HAP-1 (cell line): ENCODE results near the gene IL1R2.
A peak's percentile ranks its signal among the peaks of the same experiment; 100 is the strongest.

ENCODE experiments used
- DNase-seq, 2 experiments: peaks; one replicate each; pipeline ENCODE4 v3.0.0-alpha.2; 2016 to 2020; ENCODE audit warnings: low spot score in 2 of 2
- H3K27me3 ChIP-seq: fragments of 250-450 bp; sonication (Bioruptor Pico); 2 replicates; pipeline ENCODE4 v1.5.1; 2020; ENCODE audit warnings: low read depth, mild to moderate bottlenecking, moderate library complexity
- H3K36me3 ChIP-seq: fragments of 250-450 bp; sonication (Bioruptor Pico); replicated peaks from 2 replicates; pipeline ENCODE4 v1.5.1; 2020; ENCODE audit warnings: mild to moderate bottlenecking
- H3K4me1 ChIP-seq: fragments of 250-450 bp; sonication (Bioruptor Pico); 2 replicates; pipeline ENCODE4 v1.5.1; 2020; ENCODE audit warnings: mild to moderate bottlenecking
- H3K4me3 ChIP-seq: fragments of 250-450 bp; sonication (Bioruptor Pico); 2 replicates; pipeline ENCODE4 v1.5.1; 2020; ENCODE audit warnings: mild to moderate bottlenecking, moderate library complexity
- H3K9me3 ChIP-seq: fragments of 250-450 bp; sonication (Bioruptor Pico); 2 replicates; pipeline ENCODE4 v1.5.1; 2020; ENCODE audit warnings: mild to moderate bottlenecking, moderate library complexity
- in situ Hi-C: fragments of 300-500 bp; cut with MboI; formaldehyde crosslinking; loops from 3 replicates; pipeline ENCODE4 v1.14.3; 2020; ENCODE audit warnings: low sequenced_read_pairs, inconsistent platforms, mixed read lengths

The IL1R2 gene

GRCh38 chr2:101963198-101963597 is 28.6 kb upstream of the IL1R2 start:
- no peak for DNase-seq
- Histone ChIP-seq H3K9me3 (no peaks in the 10 kb centered on the region), H3K36me3 (no peaks in the 10 kb centered on the region), H3K27me3 (no peaks in the 10 kb centered on the region), H3K4me3 (no peak overlapping the region), H3K4me1 (no peaks in the 10 kb centered on the region)
- in situ Hi-C loops = no loop called here

DNA sequence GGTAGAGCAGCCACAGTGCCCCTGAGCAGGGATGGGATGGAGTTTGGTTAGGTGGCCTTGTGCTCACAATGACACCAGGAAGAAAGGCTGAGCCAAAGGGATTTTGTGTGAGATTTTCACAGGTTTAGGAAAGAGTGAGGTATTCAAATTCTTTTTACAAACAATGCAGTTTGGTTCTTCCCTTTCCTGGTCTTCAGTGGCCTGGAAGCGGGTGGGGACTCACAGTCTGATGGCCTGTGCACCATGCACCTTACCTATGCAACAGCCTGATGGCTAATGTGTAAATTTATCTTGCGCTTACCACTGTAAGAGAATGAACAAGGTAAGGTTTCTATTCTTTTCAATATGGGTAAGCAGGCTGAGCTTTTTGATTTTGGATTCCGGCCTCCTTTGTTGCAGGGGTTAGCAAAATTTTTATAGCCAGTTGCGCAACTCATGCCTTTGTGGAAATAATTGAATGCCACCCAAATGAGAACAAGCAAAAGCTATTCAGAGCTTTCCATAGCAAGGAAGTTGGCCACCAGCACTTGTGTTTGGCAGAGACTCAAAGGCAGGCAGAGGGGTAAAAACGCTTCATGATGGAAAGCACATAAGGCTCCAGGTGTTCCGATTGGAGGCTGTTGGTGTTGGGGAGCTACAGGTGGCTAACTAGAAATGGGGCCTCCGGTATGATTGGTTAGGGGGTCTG is 23.8 kb upstream of the IL1R2 start:
- Histone ChIP-seq H3K4me3 (no peak overlapping the region), H3K27me3 (no peaks in the 10 kb centered on the region), H3K9me3 (no peaks in the 10 kb centered on the region), H3K36me3 (no peaks in the 10 kb centered on the region), H3K4me1 (no peaks in the 10 kb centered on the region)
- in situ Hi-C loops = no loop called here
- peak; percentile 24 to 32 for DNase-seq

GRCh38 chr2:101969723-101970122 is 22.0 kb upstream of the IL1R2 start:
- Histone ChIP-seq H3K27me3 (no peaks in the 10 kb centered on the region), H3K36me3 (no peaks in the 10 kb centered on the region), H3K4me3 (no peak overlapping the region), H3K4me1 (no peaks in the 10 kb centered on the region), H3K9me3 (no peaks in the 10 kb centered on the region)
- no peak for DNase-seq
- in situ Hi-C loops = no loop called here

DNA sequence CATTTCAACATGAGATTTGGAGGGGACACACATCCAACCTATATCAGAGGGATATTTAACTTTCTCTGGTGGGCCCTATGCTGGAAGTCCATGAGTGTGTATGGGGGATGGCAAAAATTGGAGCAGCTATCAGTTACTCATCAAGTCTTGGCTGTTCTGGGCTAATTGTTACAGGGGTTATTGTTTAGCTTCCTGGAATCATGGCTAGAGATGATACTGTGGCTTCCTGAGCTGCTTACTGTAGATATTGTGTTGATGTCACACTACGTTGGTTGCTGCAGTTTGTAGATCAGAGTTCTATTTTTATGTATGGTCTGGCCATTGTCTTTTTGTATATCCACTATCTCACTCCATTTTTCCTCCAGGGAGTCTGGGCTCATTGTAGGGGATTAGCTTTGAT is 20.9 kb upstream of the IL1R2 start:
- no peak for DNase-seq
- no peaks in the 10 kb centered on the region for H3K27me3 ChIP-seq
- no peak overlapping the region for H3K4me3 ChIP-seq
- H3K4me1 ChIP-seq = no peaks in the 10 kb centered on the region
- in situ Hi-C loops = no loop called here
- no peaks in the 10 kb centered on the region for H3K9me3 ChIP-seq
- H3K36me3 ChIP-seq = no peaks in the 10 kb centered on the region

DNA sequence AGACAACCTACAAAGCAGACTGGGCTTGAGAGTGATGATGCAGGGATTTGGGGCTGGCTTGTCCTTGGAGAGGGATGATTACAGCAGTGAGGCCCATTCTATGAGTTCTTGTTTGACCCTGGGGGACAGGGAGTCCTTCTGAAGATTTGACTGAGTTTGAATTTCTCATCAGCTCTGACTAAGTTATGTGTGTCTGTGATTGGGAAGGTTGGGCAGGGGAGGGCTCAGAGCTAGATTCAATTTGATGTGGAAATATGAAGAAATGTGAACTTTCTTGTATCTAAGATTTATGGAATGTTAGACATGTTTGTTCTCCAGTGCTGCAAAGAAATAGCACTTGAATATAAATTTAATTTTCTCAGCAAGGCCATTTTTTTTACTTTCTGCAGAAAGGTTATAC is 19.9 kb upstream of the IL1R2 start:
- no peaks in the 10 kb centered on the region for H3K36me3 ChIP-seq
- no peak for DNase-seq
- no peaks in the 10 kb centered on the region for H3K9me3 ChIP-seq
- H3K4me1 ChIP-seq = no peaks in the 10 kb centered on the region
- in situ Hi-C loops = no loop called here
- H3K4me3 ChIP-seq = no peak overlapping the region
- H3K27me3 ChIP-seq = no peaks in the 10 kb centered on the region

DNA sequence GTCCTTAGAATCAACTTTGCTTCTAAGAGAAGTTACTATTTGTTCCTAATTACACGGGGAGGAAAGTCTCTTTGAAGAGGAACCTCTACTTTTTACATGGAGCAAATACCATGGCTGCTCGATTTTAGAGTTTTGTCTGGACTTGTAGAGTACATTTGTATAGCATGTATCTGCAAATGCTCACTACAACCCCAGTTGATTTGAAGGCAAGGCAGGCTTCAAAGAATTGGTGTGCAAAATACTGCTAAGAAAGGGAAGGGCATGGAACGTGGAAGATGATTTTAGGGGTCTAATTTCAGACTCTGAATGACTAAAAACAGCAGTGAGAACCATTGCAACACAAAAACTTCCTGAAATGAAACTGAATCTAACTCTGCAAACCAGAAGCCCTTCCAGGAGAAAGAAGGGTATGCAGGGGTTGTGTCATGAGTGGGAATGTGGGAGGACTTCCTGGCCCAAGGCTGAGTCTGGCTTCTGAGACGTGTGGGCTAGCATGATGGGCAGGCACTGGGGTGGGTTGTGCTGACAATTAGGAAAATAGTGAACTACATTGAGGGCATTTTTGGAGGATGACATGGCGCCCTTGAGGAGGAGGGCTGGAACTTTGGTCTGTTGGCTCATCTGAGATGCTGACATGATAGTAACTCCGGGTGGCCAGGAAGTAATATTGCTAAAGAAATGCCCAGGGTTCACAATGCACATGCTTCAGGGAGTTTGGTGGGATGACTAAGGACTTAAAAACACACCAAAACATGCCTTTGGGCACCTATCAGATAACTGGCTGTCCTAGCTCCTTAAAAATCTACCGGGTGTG is 18.9 kb upstream of the IL1R2 start:
- no peaks in the 10 kb centered on the region for H3K27me3 ChIP-seq
- no peaks in the 10 kb centered on the region for H3K4me1 ChIP-seq
- in situ Hi-C loops = no loop called here
- no peak overlapping the region for H3K4me3 ChIP-seq
- no peak for DNase-seq
- no peaks in the 10 kb centered on the region for H3K9me3 ChIP-seq
- H3K36me3 ChIP-seq = no peaks in the 10 kb centered on the region

- in situ Hi-C loops = no loop called here
- DNase-seq = no peak
- Histone ChIP-seq H3K36me3 (no peaks in the 10 kb centered on the region), H3K4me1 (no peaks in the 10 kb centered on the region), H3K27me3 (no peaks in the 10 kb centered on the region), H3K9me3 (no peaks in the 10 kb centered on the region), H3K4me3 (no peak overlapping the region)
Measured at GRCh38 chr2:101974663-101975062, 17.1 kb upstream of the IL1R2 start.

GRCh38 chr2:101975171-101975870 is 16.4 kb upstream of the IL1R2 start:
- no peaks in the 10 kb centered on the region for H3K36me3 ChIP-seq
- H3K27me3 ChIP-seq = no peaks in the 10 kb centered on the region
- H3K9me3 ChIP-seq = no peaks in the 10 kb centered on the region
- in situ Hi-C loops = no loop called here
- no peaks in the 10 kb centered on the region for H3K4me1 ChIP-seq
- no peak for DNase-seq
- no peak overlapping the region for H3K4me3 ChIP-seq

GRCh38 chr2:101976891-101977290 is 14.9 kb upstream of the IL1R2 start:
- no peaks in the 10 kb centered on the region for H3K36me3 ChIP-seq
- H3K4me1 ChIP-seq = no peaks in the 10 kb centered on the region
- in situ Hi-C loops = no loop called here
- H3K9me3 ChIP-seq = no peaks in the 10 kb centered on the region
- H3K4me3 ChIP-seq = no peak overlapping the region
- no peaks in the 10 kb centered on the region for H3K27me3 ChIP-seq
- no peak for DNase-seq

DNA sequence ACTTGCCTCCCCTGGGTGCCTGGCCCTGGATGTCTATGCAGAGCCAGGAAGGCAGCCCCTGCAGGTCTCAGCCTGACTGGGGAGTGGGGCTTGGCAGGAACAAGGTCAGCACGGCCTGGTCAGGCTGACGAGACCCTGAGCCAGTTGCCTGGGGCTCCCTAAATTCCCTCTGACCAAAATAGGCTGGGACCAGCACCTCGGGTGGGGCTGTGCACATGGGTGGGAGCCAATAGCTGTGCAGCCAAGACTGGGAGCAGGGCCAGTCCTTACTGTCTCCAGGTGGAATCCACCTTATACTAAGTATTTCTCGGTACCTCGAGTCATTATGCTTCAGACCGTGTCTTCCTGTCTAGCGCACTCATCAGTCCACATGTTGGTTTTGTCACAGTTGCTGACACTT is 11.4 kb upstream of the IL1R2 start:
- H3K27me3 ChIP-seq = no peaks in the 10 kb centered on the region
- in situ Hi-C loops = no loop called here
- H3K4me1 ChIP-seq = no peaks in the 10 kb centered on the region
- DNase-seq = no peak
- no peaks in the 10 kb centered on the region for H3K36me3 ChIP-seq
- no peaks in the 10 kb centered on the region for H3K9me3 ChIP-seq
- H3K4me3 ChIP-seq = no peak overlapping the region

DNA sequence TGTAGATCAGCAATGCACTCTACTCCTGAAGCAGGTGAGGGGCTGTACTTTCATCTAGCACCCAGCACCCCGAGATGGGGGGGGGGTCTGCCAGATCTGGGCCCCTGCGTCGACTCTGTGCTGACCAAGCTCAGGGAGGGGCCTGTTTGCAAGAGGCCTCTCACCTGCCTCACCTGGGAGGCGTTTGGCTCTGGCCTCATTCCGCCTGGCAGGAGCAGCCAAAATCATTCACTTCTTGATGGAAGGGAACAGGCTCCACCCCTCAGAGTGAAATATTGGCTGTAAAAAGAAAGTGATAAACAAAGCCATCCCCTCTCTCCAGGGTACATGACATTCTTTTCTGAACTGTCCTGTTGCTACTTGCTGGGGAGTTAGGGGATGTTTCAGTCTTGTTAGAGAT is 10.7 kb upstream of the IL1R2 start:
- H3K9me3 ChIP-seq = no peaks in the 10 kb centered on the region
- H3K27me3 ChIP-seq = no peaks in the 10 kb centered on the region
- H3K4me3 ChIP-seq = no peak overlapping the region
- no peaks in the 10 kb centered on the region for H3K36me3 ChIP-seq
- H3K4me1 ChIP-seq = no peaks in the 10 kb centered on the region
- in situ Hi-C loops = no loop called here
- no peak for DNase-seq

GRCh38 chr2:101981504-101981903 is 10.3 kb upstream of the IL1R2 start:
- in situ Hi-C loops = no loop called here

GRCh38 chr2:101982495-101983029 is 9.2 kb upstream of the IL1R2 start:
- in situ Hi-C loops = no loop called here
- no peaks in the 10 kb centered on the region for H3K4me1 ChIP-seq
- H3K36me3 ChIP-seq = no peaks in the 10 kb centered on the region
- no peaks in the 10 kb centered on the region for H3K9me3 ChIP-seq
- H3K4me3 ChIP-seq = no peak overlapping the region
- no peaks in the 10 kb centered on the region for H3K27me3 ChIP-seq
- DNase-seq = no peak

More at GRCh38 chr2:101981504-101981903, 10.3 kb upstream of the IL1R2 start:
- H3K27me3 ChIP-seq = no peaks in the 10 kb centered on the region
- no peaks in the 10 kb centered on the region for H3K4me1 ChIP-seq
- no peak for DNase-seq
- H3K4me3 ChIP-seq = no peak overlapping the region
- no peaks in the 10 kb centered on the region for H3K36me3 ChIP-seq
- no peaks in the 10 kb centered on the region for H3K9me3 ChIP-seq

GRCh38 chr2:101983486-101983885 is 8.3 kb upstream of the IL1R2 start:
- H3K4me3 ChIP-seq = no peak overlapping the region
- H3K27me3 ChIP-seq = no peaks in the 10 kb centered on the region
- DNase-seq = no peak
- H3K9me3 ChIP-seq = no peaks in the 10 kb centered on the region
- H3K36me3 ChIP-seq = no peaks in the 10 kb centered on the region
- in situ Hi-C loops = no loop called here
- H3K4me1 ChIP-seq = no peaks in the 10 kb centered on the region
